HG03378 (cell line): ENCODE data around the gene CD164L2.
"Not testable (repeated sequence)": the region's sequence is repeated elsewhere in the genome, so short reads cannot be mapped to it uniquely, and the experiment has no call there.

ENCODE experiments used
- ATAC-seq: cut with Tn5 transposase; IDR thresholded peaks from one replicate; pipeline ENCODE4 v1.9.1; 2021; ENCODE audit warnings: mild to moderate bottlenecking, moderate library complexity; ENCODE audit not compliant: unreplicated experiment

Gene CD164L2

GRCh38 chr1:27391511-27392095 is 8.5 kb upstream of the CD164L2 start:
- no peak for ATAC-seq

GRCh38 chr1:27388337-27389005 is 5.3 kb upstream of the CD164L2 start:
- no peak for ATAC-seq

DNA sequence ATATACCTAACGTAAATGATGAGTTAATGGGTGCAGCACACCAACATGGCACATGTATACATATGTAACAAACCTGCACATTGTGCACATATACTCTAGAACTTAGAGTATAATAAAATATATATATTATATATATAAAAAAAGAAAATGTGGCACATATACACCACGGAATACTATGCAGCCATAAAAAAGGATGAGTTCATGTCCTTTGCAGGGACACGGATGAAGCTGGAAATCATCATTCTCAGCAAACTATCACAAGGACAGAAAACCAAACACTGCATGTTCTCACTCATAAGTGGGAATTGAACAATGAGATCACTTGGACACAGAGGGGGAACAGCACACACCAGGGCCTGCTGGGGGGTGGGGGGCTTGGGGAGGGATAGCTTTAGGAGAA is 1.7 kb upstream of the CD164L2 start:
- ATAC-seq: not testable (repeated sequence)

GRCh38 chr1:27383661-27384060 is 528 bp upstream of the CD164L2 start:
- no peak for ATAC-seq

GRCh38 chr1:27381969-27382762 is 967 bp downstream of the CD164L2 start:
- no peak for ATAC-seq

- ATAC-seq: no peak
Observed at GRCh38 chr1:27380766-27381733, 2.1 kb downstream of the CD164L2 start.

DNA sequence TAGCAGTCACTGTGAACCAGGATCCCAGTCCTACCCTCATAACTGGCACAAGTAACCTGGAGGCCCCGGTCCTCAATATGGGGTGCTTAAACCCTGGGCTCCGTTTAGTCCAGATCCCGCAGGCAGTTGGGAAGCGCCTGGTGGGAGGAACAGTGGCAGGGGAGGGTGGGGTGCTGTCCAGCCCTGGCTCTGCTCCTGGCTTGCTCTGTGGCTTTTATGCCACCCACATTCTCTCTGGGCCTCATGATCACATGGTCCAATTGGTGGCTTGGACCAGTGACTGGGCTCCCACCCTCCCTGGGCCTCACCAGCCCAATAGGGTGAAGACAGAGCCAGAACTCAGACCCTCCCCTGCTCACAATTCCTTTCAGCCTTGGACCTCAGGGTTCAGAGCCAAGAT is 2.9 kb downstream of the CD164L2 start:
- no peak for ATAC-seq

DNA sequence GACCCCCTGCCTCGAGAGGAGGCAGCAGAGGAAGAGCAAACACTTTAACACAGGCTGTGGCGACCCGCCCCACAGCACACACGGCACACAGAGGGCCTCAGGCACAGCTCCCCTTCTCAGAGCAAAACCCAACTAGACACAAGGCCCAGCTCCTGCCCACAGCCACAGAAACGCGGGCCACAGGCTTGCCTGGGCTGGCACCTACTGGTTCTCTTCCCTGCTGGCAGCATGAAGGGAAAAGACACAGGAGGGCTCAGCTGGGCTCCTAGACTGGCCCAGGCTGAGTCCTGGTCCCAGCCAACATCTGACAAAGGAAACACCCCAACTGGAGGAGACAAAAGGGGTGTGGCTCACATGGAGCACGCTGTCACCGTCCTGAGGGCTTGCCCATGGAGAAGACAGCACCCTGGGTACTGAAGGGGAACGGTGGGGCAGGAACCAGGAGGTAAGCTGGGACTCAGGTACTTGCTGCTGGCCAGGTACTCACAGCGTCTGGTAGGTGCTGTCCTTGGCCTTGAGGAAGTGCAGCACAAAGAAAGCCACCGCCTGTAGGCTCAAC is 3.5 kb downstream of the CD164L2 start:
- ATAC-seq: no peak

GRCh38 chr1:27377760-27378495 is 5.2 kb downstream of the CD164L2 start:
- ATAC-seq: no peak

DNA sequence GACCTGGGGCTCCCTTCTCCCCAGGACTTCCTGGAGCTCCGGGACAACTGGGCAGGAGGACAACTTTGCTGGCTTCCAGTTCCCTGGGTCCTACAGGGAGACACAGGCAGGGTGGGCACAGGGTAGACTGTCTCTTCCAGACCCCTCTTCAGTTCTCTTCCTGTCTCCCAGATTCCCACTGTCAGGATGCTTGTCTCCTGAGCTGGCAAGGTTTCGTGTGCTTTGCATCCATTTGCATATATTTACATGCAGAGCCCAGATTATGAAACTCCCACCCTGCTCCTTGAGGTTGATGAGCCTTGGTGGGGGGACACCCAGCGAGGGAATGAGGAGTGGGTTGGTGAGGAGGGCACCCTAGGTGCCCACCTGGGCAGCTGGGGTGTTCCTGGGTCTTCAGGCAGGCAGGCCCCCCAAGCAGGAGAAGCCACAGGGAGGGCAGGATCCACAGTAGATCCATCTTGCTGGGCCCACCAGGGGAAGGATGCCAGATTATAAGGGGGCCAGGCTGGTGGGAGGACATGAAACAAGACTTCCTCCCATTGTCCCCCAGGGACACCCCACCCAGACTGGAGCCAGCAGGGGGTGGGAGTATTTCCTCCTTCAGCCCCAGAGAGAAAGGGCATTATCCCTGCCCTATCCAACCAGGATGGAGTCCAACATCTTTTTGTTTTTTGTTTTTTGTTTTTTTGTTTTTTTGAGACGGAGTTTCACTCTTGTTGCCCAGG is 8.6 kb downstream of the CD164L2 start, which contains the start of gene FCN3:
Gene FCN3, minus strand, starts transcription at position 463 of the 725 bp plus-strand sequence. Its CDS starts 6 bp downstream, at position 457.
- no peak for ATAC-seq

DNA sequence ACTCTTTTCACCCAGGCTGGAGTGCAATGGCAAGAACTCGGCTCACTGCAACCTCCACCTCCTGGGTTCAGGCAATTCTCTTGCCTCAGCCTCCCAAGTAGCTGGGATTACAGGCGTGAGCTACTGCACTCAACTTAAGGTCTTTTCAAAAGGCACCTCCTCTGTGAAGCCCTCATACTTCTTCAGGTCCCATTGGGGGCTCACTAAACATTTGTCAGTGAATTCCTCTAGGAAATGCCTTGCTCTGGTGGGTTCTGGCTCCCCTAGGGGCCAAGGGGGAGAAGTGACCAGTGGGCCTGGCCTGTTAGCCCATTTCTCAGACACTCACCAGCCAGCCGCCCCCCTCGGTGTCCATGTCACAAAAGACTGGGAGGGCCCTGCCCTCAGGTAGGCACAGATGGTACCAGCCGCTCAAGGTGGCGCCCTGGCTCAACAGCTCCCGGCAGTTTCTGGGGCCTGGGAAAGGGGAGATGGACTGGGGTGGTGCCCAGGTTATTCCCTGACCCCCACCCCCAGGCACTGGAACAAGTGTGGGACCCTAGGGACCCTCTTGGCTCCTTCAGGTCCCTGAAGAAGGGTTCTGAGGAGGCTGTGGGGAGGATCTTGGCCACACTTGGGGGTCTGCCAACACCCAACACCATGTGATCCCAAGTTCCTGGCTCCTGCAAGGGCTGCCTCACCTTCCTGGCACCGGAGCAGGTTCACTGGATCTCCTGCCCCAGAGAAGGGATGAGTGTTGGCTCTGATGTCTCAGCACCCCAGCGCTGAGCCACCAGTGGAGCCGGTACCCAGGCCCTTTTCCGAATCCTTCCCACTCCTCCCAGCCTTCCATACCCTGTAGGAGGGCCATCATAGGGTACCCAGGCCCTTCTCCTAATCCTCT is 10.1 kb downstream of the CD164L2 start:
- ATAC-seq: no peak

- no peak for ATAC-seq
Observed at GRCh38 chr1:27372022-27372807, 10.9 kb downstream of the CD164L2 start.

DNA sequence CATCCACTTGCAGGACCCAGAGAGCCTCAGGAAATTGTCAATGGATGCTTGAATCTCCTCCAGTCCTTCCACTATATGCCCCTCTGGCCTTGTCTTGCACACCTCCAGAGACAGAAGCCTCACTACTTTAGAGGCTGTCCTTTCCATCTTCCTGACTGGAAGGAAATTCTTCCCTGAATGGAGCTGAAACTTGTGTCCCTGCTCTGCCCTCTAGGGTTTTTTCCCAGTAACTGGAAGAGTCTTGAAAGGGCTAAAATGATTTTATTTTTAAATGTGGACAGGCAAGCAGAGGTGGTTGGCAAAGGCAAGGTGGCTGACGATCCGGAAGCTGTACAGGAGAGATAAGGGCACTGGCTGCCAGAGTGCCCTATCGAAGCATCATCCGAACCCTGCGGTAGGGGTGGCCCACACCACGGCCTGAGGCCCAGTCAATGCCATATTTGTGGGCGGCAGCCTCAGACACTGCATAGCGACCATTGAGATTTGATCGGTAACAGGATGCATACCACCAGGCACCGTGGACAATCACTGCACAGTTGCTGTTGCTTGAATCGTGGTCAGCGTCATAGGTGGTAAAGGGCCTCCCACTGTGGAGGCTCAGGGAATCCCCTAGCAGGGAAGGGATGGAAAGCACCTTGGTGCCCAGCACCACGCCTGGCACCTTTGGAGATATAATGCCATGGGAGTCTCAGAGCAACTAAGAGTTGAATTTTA is 14.1 kb downstream of the CD164L2 start:
- ATAC-seq: no peak

- ATAC-seq: no peak
Observed at GRCh38 chr1:27367160-27367650, 15.9 kb downstream of the CD164L2 start.

DNA sequence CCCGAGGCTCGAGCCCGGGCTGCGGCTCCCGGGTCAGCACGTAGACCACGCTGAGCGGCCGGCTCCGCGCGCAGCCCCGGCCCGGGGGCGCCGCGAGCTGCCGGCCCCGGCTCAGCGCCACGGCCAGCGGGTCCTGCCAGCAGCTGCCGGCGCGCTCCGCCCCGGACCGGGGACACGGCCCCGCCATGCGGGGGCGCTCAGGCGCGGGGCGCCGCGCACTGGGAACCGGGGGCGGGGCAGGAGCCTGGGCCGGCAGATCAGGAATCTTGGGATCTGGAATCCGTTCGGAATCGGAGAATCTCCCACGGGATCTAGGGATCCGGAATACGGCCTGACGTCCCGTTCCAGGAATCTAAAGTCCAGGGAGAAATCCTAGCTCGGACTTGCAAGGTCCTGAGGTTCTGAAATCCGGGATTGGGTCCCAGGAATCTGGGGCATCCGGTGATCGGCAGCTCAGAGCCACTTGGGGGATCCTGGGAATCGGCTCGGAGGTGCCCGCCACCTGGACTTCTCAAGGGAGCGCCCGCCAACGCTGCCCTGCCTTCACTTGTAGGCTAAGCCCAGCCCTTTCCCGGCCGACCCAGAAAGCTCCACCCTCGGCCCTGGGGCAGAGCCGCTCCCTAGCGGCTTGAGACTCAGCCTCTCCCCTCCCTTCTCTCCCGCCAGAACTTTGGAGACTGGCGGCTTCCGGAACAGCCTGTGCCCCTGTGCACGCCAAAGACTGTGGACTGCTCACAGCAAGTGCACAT is 16.5 kb downstream of the CD164L2 start, which contains the start of gene MAP3K6:
Gene MAP3K6, minus strand, starts transcription at position 551 of the 749 bp plus-strand sequence. Its CDS starts 364 bp downstream, at position 187.
- no peak for ATAC-seq

GRCh38 chr1:27366113-27366410 is 17.1 kb downstream of the CD164L2 start:
- ATAC-seq: no peak
